Hepatocyte (in vitro differentiated cells): ENCODE measurements around the gene MTMR3. TPM values are rescaled to one million over a fixed set of nuclear protein-coding genes. Genes with fewer than 3 reads are reported as not detected.

Experiments
- DNase-seq: peaks from one replicate; pipeline ENCODE4 v3.0.0-alpha.2; 2016; ENCODE audit warnings: low spot score
- H2AFZ ChIP-seq: fragments of 200-600 bp; sonication (generic); 2 replicates; pipeline ENCODE4 v1.6.0; 2016; ENCODE audit warnings: antibody characterized with exemption, mild to moderate bottlenecking
- H3K27ac ChIP-seq: fragments of 200-600 bp; sonication (generic); 2 replicates; pipeline ENCODE4 v1.5.1; 2016; ENCODE audit warnings: mild to moderate bottlenecking
- H3K27me3 ChIP-seq: fragments of 200-600 bp; sonication (generic); 2 replicates; pipeline ENCODE4 v1.6.1; 2016
- H3K36me3 ChIP-seq: fragments of 200-600 bp; sonication (generic); replicated peaks from 2 replicates; pipeline ENCODE4 v1.5.1; 2016; ENCODE audit warnings: low read depth; ENCODE audit not compliant: insufficient read depth
- H3K4me1 ChIP-seq: fragments of 200-600 bp; sonication (generic); 2 replicates; pipeline ENCODE4 v1.5.1; 2016; ENCODE audit warnings: mild to moderate bottlenecking, moderate library complexity; ENCODE audit not compliant: insufficient read depth
- H3K4me2 ChIP-seq: fragments of 200-600 bp; sonication (generic); 2 replicates; pipeline ENCODE4 v1.6.0; 2016
- H3K4me3 ChIP-seq: fragments of 200-600 bp; sonication (generic); 2 replicates; pipeline ENCODE4 v1.5.1; 2016; ENCODE audit warnings: mild to moderate bottlenecking
- H3K79me2 ChIP-seq: fragments of 200-600 bp; sonication (generic); 2 replicates; pipeline ENCODE4 v1.6.0; 2017; ENCODE audit warnings: mild to moderate bottlenecking
- H3K9me2 ChIP-seq: fragments of 200-600 bp; sonication (generic); replicated peaks from 2 replicates; pipeline ENCODE4 v1.6.0; 2017; ENCODE audit warnings: mild to moderate bottlenecking; ENCODE audit not compliant: insufficient read depth
- H3K9me3 ChIP-seq: fragments of 200-600 bp; sonication (generic); 2 replicates; pipeline ENCODE4 v1.5.1; 2016; ENCODE audit warnings: low read depth, mild to moderate bottlenecking
- H4K20me1 ChIP-seq: fragments of 200-600 bp; sonication (generic); 2 replicates; pipeline ENCODE4 v1.6.0; 2016; ENCODE audit warnings: mild to moderate bottlenecking; ENCODE audit not compliant: insufficient read depth, poor library complexity, severe bottlenecking
- CTCF ChIP-seq: fragments of 200-600 bp; sonication (generic); IDR thresholded peaks from 2 replicates; pipeline ENCODE4 v1.5.1; 2016; ENCODE audit warnings: antibody characterized with exemption, mild to moderate bottlenecking; ENCODE audit not compliant: poor library complexity
- EZH2 ChIP-seq: fragments of 200-600 bp; sonication (generic); IDR thresholded peaks from 2 replicates; pipeline ENCODE4 v1.6.1; 2016; ENCODE audit warnings: antibody characterized with exemption, mild to moderate bottlenecking, borderline replicate concordance
- EZH2phosphoT487 ChIP-seq: fragments of 200-600 bp; sonication (generic); IDR thresholded peaks from one replicate; pipeline ENCODE4 v1.6.1; 2018; ENCODE audit warnings: antibody characterized with exemption, mild to moderate bottlenecking, low read depth, moderate library complexity; ENCODE audit not compliant: unreplicated experiment, severe bottlenecking
- WGBS: methylation state at CpG from one replicate; pipeline ENCODE4 v1.1.6; 2016; ENCODE audit warnings: low lambda C conversion rate; ENCODE audit errors: missing lambda C conversion rate; 5-methylcytosine and 5-hydroxymethylcytosine counted together
- polyA plus RNA-seq: library from polyadenylated mRNA; unstranded; fragments of >200 nt; fragmentation: Nextera tagmentation; extraction: Ambion mirVana; gene quantifications from 2 replicates; pipeline ENCODE4 v1.2.1, GENCODE V29; 2016
- total RNA-seq: library from RNA; depleted of rRNA; stranded (reverse); fragments of >200 nt; gene quantifications from 2 replicates; pipeline ENCODE4 v1.2.3, GENCODE V29; 2014

Gene MTMR3
- total and polyA plus RNA-seq, 2 experiments from 2014 or later, result 16.2 to 42.7 TPM

- TF ChIP-seq CTCF (no peak), EZH2 (no peak), EZH2phosphoT487 (no peak)
- WGBS, result 52% methylated on average over 2 of the region's 2 CpGs
- Histone ChIP-seq H3K4me2 (no peak overlapping the region), H4K20me1 (peaks cover 4% of the 10 kb centered on the region), H3K4me3 (no peak overlapping the region), H3K27me3 (no peaks in the 10 kb centered on the region), H3K9me2 (no peaks in the 10 kb centered on the region), H3K79me2 (peaks cover 5% of the 10 kb centered on the region), H2AFZ (no peak overlapping the region), H3K4me1 (no peaks in the 10 kb centered on the region), H3K36me3 (no peaks in the 10 kb centered on the region), H3K27ac (peak overlapping the region; percentile 15), H3K9me3 (no peaks in the 10 kb centered on the region)
- DNase-seq, result no peak
These were observed 125.4 kb downstream of the MTMR3 start for GRCh38 chr22:30008401-30008800.

GRCh38 chr22:30009478-30009877 lies 126.5 kb downstream of the MTMR3 start:
- Histone ChIP-seq H3K27ac (peak overlapping the region; percentile 20), H2AFZ (no peak overlapping the region), H3K36me3 (no peaks in the 10 kb centered on the region), H3K79me2 (peaks cover 5% of the 10 kb centered on the region), H3K9me3 (no peaks in the 10 kb centered on the region), H3K4me1 (no peaks in the 10 kb centered on the region), H3K4me2 (no peak overlapping the region), H4K20me1 (peaks cover 4% of the 10 kb centered on the region), H3K4me3 (no peak overlapping the region), H3K27me3 (no peaks in the 10 kb centered on the region), H3K9me2 (no peaks in the 10 kb centered on the region)
- TF ChIP-seq CTCF (no peak), EZH2 (no peak)
- no peak for DNase-seq

GRCh38 chr22:30010789-30011405 lies 127.9 kb downstream of the MTMR3 start:
- H3K4me2 ChIP-seq, result no peak overlapping the region
- H3K4me1 ChIP-seq, result no peaks in the 10 kb centered on the region
- H3K9me3 ChIP-seq, result no peaks in the 10 kb centered on the region
- no peaks in the 10 kb centered on the region for H3K27me3 ChIP-seq
- no peak overlapping the region for H3K27ac ChIP-seq
- no peak for TF ChIP-seq EZH2phosphoT487
- no peak for TF ChIP-seq CTCF
- no peak for TF ChIP-seq EZH2
- no peak overlapping the region for H3K4me3 ChIP-seq
- H3K79me2 ChIP-seq, result peaks cover 2% of the 10 kb centered on the region
- H4K20me1 ChIP-seq, result peaks cover 2% of the 10 kb centered on the region
- no peak overlapping the region for H2AFZ ChIP-seq
- no peaks in the 10 kb centered on the region for H3K36me3 ChIP-seq
- no peak for DNase-seq
- 73% methylated on average over 2 of the region's 2 CpGs for WGBS
- H3K9me2 ChIP-seq, result no peaks in the 10 kb centered on the region

GRCh38 chr22:30013201-30013600 lies 130.2 kb downstream of the MTMR3 start:
- Histone ChIP-seq H3K4me3 (no peak overlapping the region), H3K27me3 (no peaks in the 10 kb centered on the region), H2AFZ (no peak overlapping the region), H3K79me2 (no peaks in the 10 kb centered on the region), H3K4me2 (no peak overlapping the region), H4K20me1 (no peaks in the 10 kb centered on the region), H3K9me3 (no peaks in the 10 kb centered on the region), H3K9me2 (no peaks in the 10 kb centered on the region), H3K4me1 (no peaks in the 10 kb centered on the region), H3K27ac (no peak overlapping the region), H3K36me3 (no peaks in the 10 kb centered on the region)
- WGBS, result 92% methylated on average over 5 of the region's 5 CpGs
- no peak for DNase-seq
- TF ChIP-seq CTCF (no peak), EZH2 (no peak), EZH2phosphoT487 (no peak)
